Panc1 (cell line): ENCODE measurements around the gene RAB10.

ENCODE experiments used
- CTCF ChIP-seq: fragments of 450-650 bp; IDR thresholded peaks from 2 replicates; pipeline ENCODE4 v1.5.1; 2017; ENCODE audit warnings: mild to moderate bottlenecking
- POLR2AphosphoS5 ChIP-seq: IDR thresholded peaks from 2 replicates; pipeline ENCODE4 v1.6.1; 2012; ENCODE audit warnings: mild to moderate bottlenecking, low read depth, low read length, moderate library complexity
- REST ChIP-seq, 2 experiments: IDR thresholded peaks; 2 replicates each; pipeline ENCODE4 v1.6.1; 2011 to 2012; ENCODE audit warnings: low read depth in 2 of 2, control low read depth in 1 of 2, low read length in 1 of 2, mild to moderate bottlenecking in 1 of 2, moderate library complexity in 1 of 2; ENCODE audit not compliant: insufficient read depth in 1 of 2
- SIN3A ChIP-seq: IDR thresholded peaks from 2 replicates; pipeline ENCODE4 v1.6.1; 2012; ENCODE audit warnings: low read depth, mild to moderate bottlenecking, low read length, moderate library complexity, borderline replicate concordance; ENCODE audit not compliant: insufficient read depth
- TCF7L2 ChIP-seq: IDR thresholded peaks from 2 replicates; pipeline ENCODE4 v1.6.1; 2011; ENCODE audit warnings: mild to moderate bottlenecking, low read depth, low read length, inconsistent platforms

GRCh38 chr2:25992556-25992955 is 41.3 kb upstream of the RAB10 start:
- TF ChIP-seq CTCF (no peak), SIN3A (no peak), POLR2AphosphoS5 (no peak), REST (IDR thresholded peaks at IDR 0.05; ENCODE audit: insufficient read depth in 1 of 2, low read depth in 2 of 2, low read length in 1 of 2) (no peak), TCF7L2 (no peak)
